Measurements from ENCODE around the gene PIEZO1.

The PIEZO1 gene

GRCh38 chr16:88705801-88706228, 79.2 kb downstream of the PIEZO1 start:
- no peak for DNase-seq (ENCODE audit: low read depth, low spot score)

- DNase-seq (ENCODE audit: low read depth, low spot score) = no peak
Observed at GRCh38 chr16:88705076-88705684, 79.8 kb downstream of the PIEZO1 start.

- DNase-seq (ENCODE audit: low read depth, low spot score) = no peak
Observed at GRCh38 chr16:88703486-88704309, 81.3 kb downstream of the PIEZO1 start.

GRCh38 chr16:88702371-88703210, 82.4 kb downstream of the PIEZO1 start:
- DNase-seq (ENCODE audit: low read depth, low spot score) = no peak

GRCh38 chr16:88701581-88702370, 83.2 kb downstream of the PIEZO1 start:
- no peak for DNase-seq (ENCODE audit: low read depth, low spot score)

- DNase-seq (ENCODE audit: low read depth, low spot score) = no peak
Observed at GRCh38 chr16:88700636-88701482, 84.2 kb downstream of the PIEZO1 start.

GRCh38 chr16:88700322-88700635, 84.7 kb downstream of the PIEZO1 start:
- DNase-seq (ENCODE audit: low read depth, low spot score) = no peak

GRCh38 chr16:88699180-88699579, 85.8 kb downstream of the PIEZO1 start:
- DNase-seq (ENCODE audit: low read depth, low spot score) = no peak

GRCh38 chr16:88698646-88699045, 86.4 kb downstream of the PIEZO1 start:
- no peak for DNase-seq (ENCODE audit: low read depth, low spot score)

- DNase-seq (ENCODE audit: low read depth, low spot score) = peak; percentile 24
Observed at GRCh38 chr16:88697831-88698615, 87.0 kb downstream of the PIEZO1 start.

GRCh38 chr16:88697116-88697830, 87.7 kb downstream of the PIEZO1 start:
- DNase-seq (ENCODE audit: low read depth, low spot score) = no peak

GRCh38 chr16:88696441-88696840, 88.6 kb downstream of the PIEZO1 start:
- DNase-seq (ENCODE audit: low read depth, low spot score) = no peak

- no peak for DNase-seq (ENCODE audit: low read depth, low spot score)
Observed at GRCh38 chr16:88695753-88696152, 89.3 kb downstream of the PIEZO1 start.

- no peak for DNase-seq (ENCODE audit: low read depth, low spot score)
Observed at GRCh38 chr16:88695218-88695617, 89.8 kb downstream of the PIEZO1 start.

- no peak for DNase-seq (ENCODE audit: low read depth, low spot score)
Observed at GRCh38 chr16:88694221-88695087, 90.6 kb downstream of the PIEZO1 start.

- no peak for DNase-seq (ENCODE audit: low read depth, low spot score)
Observed at GRCh38 chr16:88693420-88694177, 91.4 kb downstream of the PIEZO1 start.

GRCh38 chr16:88692861-88693260, 92.2 kb downstream of the PIEZO1 start:
- no peak for DNase-seq (ENCODE audit: low read depth, low spot score)
